ENCODE measurements around the gene DCTN2. TPM values are rescaled to one million over a fixed set of nuclear protein-coding genes. Genes with fewer than 3 reads are reported as not detected.

Gene DCTN2
- total RNA-seq, 2 experiments from 2014 or later, result 68.4 to 97.2 TPM

DNA sequence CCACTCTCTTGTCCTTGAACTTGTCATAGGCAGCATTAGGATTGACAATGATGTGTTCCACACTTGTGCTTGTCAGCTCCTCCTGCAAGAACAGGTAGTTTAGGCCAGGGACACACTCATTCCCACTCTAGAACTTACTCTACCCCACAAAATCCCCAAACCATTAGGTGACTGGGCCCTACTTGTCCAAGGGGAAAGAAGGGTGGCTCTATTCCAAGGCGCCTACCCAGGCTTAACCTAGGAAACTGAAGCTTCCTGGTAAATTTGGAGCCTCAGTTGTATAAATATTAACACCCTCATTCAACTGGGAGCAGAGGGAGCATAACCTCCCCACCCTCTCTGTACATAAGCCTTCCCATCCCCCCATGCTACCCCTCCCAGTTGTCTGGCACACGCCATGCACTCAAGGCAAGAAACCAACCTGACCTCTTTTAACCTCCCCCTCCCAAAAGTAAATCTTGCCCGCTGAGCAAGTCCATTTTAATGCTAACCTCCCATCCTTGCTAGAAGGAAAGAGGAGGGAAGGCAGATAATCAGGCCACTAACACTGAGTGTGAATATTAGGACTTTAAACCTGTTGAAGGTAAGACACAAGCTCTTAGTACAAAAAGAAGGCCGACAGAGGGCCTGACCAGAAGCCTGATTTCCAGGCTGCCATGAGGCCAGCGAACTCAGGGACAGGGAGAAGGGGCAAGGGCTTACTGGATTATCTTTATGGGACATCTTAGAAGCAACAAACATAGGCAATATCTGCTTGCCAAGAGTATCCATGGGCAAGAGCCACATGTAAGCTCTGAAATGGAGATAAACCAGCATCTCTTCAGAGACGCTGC, 11.0 kb downstream of the DCTN2 start:
- ChIA-PET POLR2A (interaction anchor here (0.6 kb wide), 2 partner anchors 42 to 127 kb away, joined by 3 to 7 read pairs; no protein-coding TSS in a partner anchor), CTCF (ENCODE audit: unreplicated experiment) (no interaction called here)
- BruUV-seq (replicated peaks), result no TSS peak
- H3K9me3 ChIP-seq (ENCODE audit: low read length), result no peaks in the 10 kb centered on the region
- H4K20me1 ChIP-seq (ENCODE audit: insufficient read depth, low read length), result no peaks in the 10 kb centered on the region
- intact Hi-C loops (cut with micrococcal nuclease; ENCODE audit: unreplicated experiment), result no loop called here
- H2AFZ ChIP-seq (ENCODE audit: low read length), result no peak overlapping the region
- H3K9me2 ChIP-seq (ENCODE audit: insufficient read depth, low read length), result no peaks in the 10 kb centered on the region
- peaks cover 85% of the 10 kb centered on the region for H3K36me3 ChIP-seq (ENCODE audit: insufficient read depth, low read length)
- DNase-seq (ENCODE audit: low spot score), result no peak
- no peak overlapping the region for H3K27ac ChIP-seq (ENCODE audit: low read depth, low read length, poor library complexity, severe bottlenecking)
- H3K4me1 ChIP-seq (ENCODE audit: insufficient read depth, low read length, poor library complexity, severe bottlenecking), result peaks cover 6% of the 10 kb centered on the region
- TF ChIP-seq, protein P1, sequence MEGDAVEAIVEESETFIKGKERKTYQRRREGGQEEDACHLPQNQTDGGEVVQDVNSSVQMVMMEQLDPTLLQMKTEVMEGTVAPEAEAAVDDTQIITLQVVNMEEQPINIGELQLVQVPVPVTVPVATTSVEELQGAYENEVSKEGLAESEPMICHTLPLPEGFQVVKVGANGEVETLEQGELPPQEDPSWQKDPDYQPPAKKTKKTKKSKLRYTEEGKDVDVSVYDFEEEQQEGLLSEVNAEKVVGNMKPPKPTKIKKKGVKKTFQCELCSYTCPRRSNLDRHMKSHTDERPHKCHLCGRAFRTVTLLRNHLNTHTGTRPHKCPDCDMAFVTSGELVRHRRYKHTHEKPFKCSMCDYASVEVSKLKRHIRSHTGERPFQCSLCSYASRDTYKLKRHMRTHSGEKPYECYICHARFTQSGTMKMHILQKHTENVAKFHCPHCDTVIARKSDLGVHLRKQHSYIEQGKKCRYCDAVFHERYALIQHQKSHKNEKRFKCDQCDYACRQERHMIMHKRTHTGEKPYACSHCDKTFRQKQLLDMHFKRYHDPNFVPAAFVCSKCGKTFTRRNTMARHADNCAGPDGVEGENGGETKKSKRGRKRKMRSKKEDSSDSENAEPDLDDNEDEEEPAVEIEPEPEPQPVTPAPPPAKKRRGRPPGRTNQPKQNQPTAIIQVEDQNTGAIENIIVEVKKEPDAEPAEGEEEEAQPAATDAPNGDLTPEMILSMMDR (conservative IDR thresholded peaks at IDR 0.05; ENCODE audit: low read length), result no peak
- no peak for TF ChIP-seq EZH2phosphoT487 (IDR thresholded peaks at IDR 0.05; ENCODE audit: borderline replicate concordance, low read depth, low read length)
- no peak overlapping the region for H3K4me2 ChIP-seq (ENCODE audit: low read length)
- H3K4me3 ChIP-seq (ENCODE audit: low read depth, low read length, poor library complexity, severe bottlenecking), result no peak overlapping the region
- H3K79me2 ChIP-seq (ENCODE audit: insufficient read depth, low read depth, low read length), result no peaks in the 10 kb centered on the region

DNA sequence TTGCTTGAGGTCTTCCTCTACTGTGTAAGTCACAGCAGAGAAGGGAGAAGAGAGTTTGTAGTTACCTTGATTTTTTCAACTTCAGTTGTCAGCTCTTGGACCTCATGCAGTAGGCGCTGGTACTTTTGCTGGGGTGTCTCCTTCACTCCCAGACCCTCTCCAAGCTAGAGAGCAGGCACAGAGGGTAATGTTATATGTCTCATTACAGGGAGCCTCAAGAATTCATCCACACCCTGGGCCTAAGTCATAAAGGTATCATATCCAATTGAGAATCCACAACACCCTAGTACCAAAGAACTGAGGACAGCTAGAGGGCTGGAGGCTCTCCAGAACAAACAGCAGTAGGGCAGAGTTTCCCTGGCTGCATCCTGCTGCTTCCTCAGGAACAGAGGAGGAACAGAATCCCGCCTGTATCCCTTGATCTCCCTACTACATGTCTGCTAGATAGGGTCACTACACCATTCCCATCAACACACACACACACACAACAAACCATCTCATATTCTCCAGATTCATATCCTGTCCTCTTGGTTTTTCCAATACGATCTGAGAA, 11.9 kb downstream of the DCTN2 start:
- TF ChIP-seq, protein P1 (conservative IDR thresholded peaks at IDR 0.05; ENCODE audit: low read length), result no peak
- TF ChIP-seq EZH2phosphoT487 (IDR thresholded peaks at IDR 0.05; ENCODE audit: borderline replicate concordance, low read depth, low read length), result no peak
- ChIA-PET POLR2A (interaction anchor here (0.6 kb wide), 1 partner anchor 123 kb away, joined by 3 read pairs; no protein-coding TSS in a partner anchor), CTCF (ENCODE audit: unreplicated experiment) (no interaction called here)

More for the DNA sequence above, 11.9 kb downstream of the DCTN2 start:
- Histone ChIP-seq H3K4me2 (ENCODE audit: low read length) (no peak overlapping the region), H3K27ac (ENCODE audit: low read depth, low read length, poor library complexity, severe bottlenecking) (no peak overlapping the region), H3K4me1 (ENCODE audit: insufficient read depth, low read length, poor library complexity, severe bottlenecking) (peaks cover 6% of the 10 kb centered on the region), H2AFZ (ENCODE audit: low read length) (no peak overlapping the region), H3K9me3 (ENCODE audit: low read length) (no peaks in the 10 kb centered on the region), H3K9me2 (ENCODE audit: insufficient read depth, low read length) (no peaks in the 10 kb centered on the region), H4K20me1 (ENCODE audit: insufficient read depth, low read length) (no peaks in the 10 kb centered on the region), H3K4me3 (ENCODE audit: low read depth, low read length, poor library complexity, severe bottlenecking) (no peak overlapping the region), H3K36me3 (ENCODE audit: insufficient read depth, low read length) (peaks cover 85% of the 10 kb centered on the region), H3K79me2 (ENCODE audit: insufficient read depth, low read depth, low read length) (no peaks in the 10 kb centered on the region)
- no TSS peak for BruUV-seq (replicated peaks)
- intact Hi-C loops (cut with micrococcal nuclease; ENCODE audit: unreplicated experiment), result no loop called here
- no peak for DNase-seq (ENCODE audit: low spot score)
